Measurements from ENCODE around the gene LHFPL2.

DNA sequence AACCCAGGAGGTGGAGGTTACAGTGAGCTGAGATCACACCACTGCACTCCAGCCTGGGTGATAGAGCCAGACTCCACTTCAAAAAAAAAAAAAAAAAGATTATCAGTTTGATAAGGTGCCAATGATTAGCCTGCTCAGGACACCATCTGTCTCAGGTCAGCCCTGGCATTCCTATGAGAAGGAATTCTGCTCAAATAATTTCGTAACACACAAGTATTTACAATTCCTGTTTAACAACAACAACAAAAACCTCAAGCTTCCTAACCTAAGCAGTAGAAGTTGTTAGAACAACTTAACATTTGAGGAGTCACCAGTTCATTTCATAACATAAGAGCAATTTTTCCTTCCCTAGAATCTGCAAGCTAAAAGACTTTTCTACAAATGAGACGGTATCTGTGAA lies 85.0 kb downstream of the LHFPL2 start:
- TF ChIP-seq GATA2 (IDR thresholded peaks at IDR 0.05; ENCODE audit: low read depth, low read length) (no peak), GATA3 (IDR thresholded peaks at IDR 0.05; ENCODE audit: low read depth, low read length) (no peak)

Measured in SH-SY5Y (cell line).